HepG2 (cell line): ENCODE measurements around the gene TTC4. TPM values are rescaled to one million over a fixed set of nuclear protein-coding genes. Genes with fewer than 3 reads are reported as not detected.
A peak's percentile ranks its signal among the peaks of the same experiment; 100 is the strongest.

Experiments used
- CEBPB ChIP-seq: IDR thresholded peaks from 2 replicates; pipeline ENCODE4 v1.6.1; 2011; ENCODE audit warnings: low read depth, low read length, improper control_type of control experiment, borderline replicate concordance
- DMAP1 ChIP-seq: IDR thresholded peaks from 2 replicates; pipeline ENCODE4 v1.6.1; 2016
- FLYWCH1 ChIP-seq: sonication (generic); formaldehyde crosslinking; IDR thresholded peaks from 2 replicates; pipeline ENCODE4 v1.8.1; 2023; ENCODE audit warnings: mild to moderate bottlenecking, missing genetic modification reagents
- HNRNPLL ChIP-seq: fragments of 200-400 bp; formaldehyde crosslinking; IDR thresholded peaks from 2 replicates; pipeline ENCODE4 v1.6.1; 2017; ENCODE audit warnings: mild to moderate bottlenecking, low read depth, low read length; ENCODE audit not compliant: poor library complexity, severe bottlenecking
- KDM3A ChIP-seq: IDR thresholded peaks from 2 replicates; pipeline ENCODE4 v1.6.1; 2018; ENCODE audit warnings: low read depth, missing compliant biosample characterization
- KLF12 ChIP-seq: sonication (generic); formaldehyde crosslinking; IDR thresholded peaks from 2 replicates; pipeline ENCODE4 v1.4.0; 2020; ENCODE audit warnings: missing genetic modification reagents, borderline replicate concordance
- KLF9 ChIP-seq: IDR thresholded peaks from 2 replicates; pipeline ENCODE4 v1.6.1; 2016; ENCODE audit warnings: low read depth
- MYC ChIP-seq: sonication (generic); formaldehyde crosslinking; IDR thresholded peaks from 2 replicates; pipeline ENCODE4 v1.9.0; 2021; ENCODE audit warnings: missing genetic modification reagents, borderline replicate concordance
- RBM22 ChIP-seq: fragments of 200-400 bp; formaldehyde crosslinking; optimal IDR thresholded peaks from 2 replicates; pipeline ENCODE3; 2017; ENCODE audit warnings: mild to moderate bottlenecking, low read length, moderate library complexity
- RFX5 ChIP-seq: IDR thresholded peaks from 2 replicates; pipeline ENCODE4 v1.6.1; 2011; ENCODE audit warnings: low read depth, low read length, improper control_type of control experiment
- RNF2 ChIP-seq: fragments of 450-650 bp; conservative IDR thresholded peaks from 2 replicates; pipeline ENCODE4 v1.6.1; 2016; ENCODE audit warnings: low read depth
- SP1 ChIP-seq, 2 experiments: fragments of 450-650 bp in 1 of 2; sonication (generic) in 1 of 2; formaldehyde crosslinking in 1 of 2; IDR thresholded peaks; 2 replicates each; pipeline versions ENCODE4 v1.4.0 to v1.6.1; 2016 to 2020; ENCODE audit warnings: missing genetic modification reagents in 1 of 2
- TBX2 ChIP-seq: sonication (generic); formaldehyde crosslinking; IDR thresholded peaks from 2 replicates; pipeline ENCODE4 v1.5.0; 2020; ENCODE audit warnings: missing genetic modification reagents, mild to moderate bottlenecking, borderline replicate concordance
- WIZ ChIP-seq: sonication (generic); formaldehyde crosslinking; IDR thresholded peaks from 2 replicates; pipeline ENCODE4 v1.5.1; 2020; ENCODE audit warnings: mild to moderate bottlenecking, missing genetic modification reagents
- YY1 ChIP-seq: IDR thresholded peaks from 2 replicates; pipeline ENCODE4 v1.6.1; 2011; ENCODE audit warnings: low read length, low read depth, moderate library complexity, mild to moderate bottlenecking; ENCODE audit not compliant: insufficient read depth, insufficient replicate concordance
- ZNF232 ChIP-seq: sonication (generic); formaldehyde crosslinking; IDR thresholded peaks from 2 replicates; pipeline ENCODE4 v1.4.0; 2020; ENCODE audit warnings: missing genetic modification reagents, borderline replicate concordance
- ZNF788 ChIP-seq: sonication (generic); formaldehyde crosslinking; IDR thresholded peaks from 2 replicates; pipeline ENCODE4 v1.5.0; 2020; ENCODE audit warnings: mild to moderate bottlenecking, missing genetic modification reagents, borderline replicate concordance
- ZNF883 ChIP-seq: sonication (generic); formaldehyde crosslinking; IDR thresholded peaks from 2 replicates; pipeline ENCODE4 v1.5.1; 2020; ENCODE audit warnings: mild to moderate bottlenecking, missing genetic modification reagents; ENCODE audit errors: not compliant biosample characterization
- polyA plus RNA-seq, 8 experiments: library from polyadenylated mRNA; depleted of rRNA in 3 of 8; stranded (reverse) in 7 of 8; unstranded in 1 of 8; fragments of >200 nt; fragmentation: Illumina TruSeq in 4 of 8; extraction: Trizol in 4 of 8; gene quantifications; 2 replicates each; pipeline versions ENCODE4 v1.2.1 to v1.2.3, GENCODE V29; 2011 to 2016; ENCODE audit warnings: low read depth in 4 of 8, missing spikeins in 1 of 8, mixed read lengths in 1 of 8; ENCODE audit not compliant: insufficient read depth in 1 of 8
- total RNA-seq, 5 experiments: library from RNA; depleted of rRNA; stranded (reverse); fragments of >200 nt; fragmentation: Illumina TruSeq; extraction: Trizol; gene quantifications; 2 replicates each; pipeline ENCODE4 v1.2.3, GENCODE V29; 2016; ENCODE audit warnings: low read depth in 1 of 5
- TF ChIP-seq, protein P1 (sequence below): sonication (generic); formaldehyde crosslinking; IDR thresholded peaks from 2 replicates; pipeline ENCODE4 v1.4.0; 2020; ENCODE audit warnings: mild to moderate bottlenecking, missing genetic modification reagents
- TF ChIP-seq, protein P2 (sequence below): sonication (generic); formaldehyde crosslinking; IDR thresholded peaks from 2 replicates; pipeline ENCODE4 v1.4.0; 2020; ENCODE audit warnings: missing genetic modification reagents, borderline replicate concordance
- TF ChIP-seq, protein P3 (sequence below): sonication (generic); formaldehyde crosslinking; IDR thresholded peaks from 2 replicates; pipeline ENCODE4 v1.5.1; 2020; ENCODE audit warnings: missing genetic modification reagents, mild to moderate bottlenecking, borderline replicate concordance
- TF ChIP-seq, protein P4 (sequence below): sonication (generic); formaldehyde crosslinking; IDR thresholded peaks from 2 replicates; pipeline ENCODE4 v1.5.0; 2020; ENCODE audit warnings: missing genetic modification reagents

Gene TTC4
- total and polyA plus RNA-seq, 2 of the 13 experiments (the other 11 are each of a cell fraction or from before 2014, with no cell fraction given), result 13.1 to 24.7 TPM

DNA sequence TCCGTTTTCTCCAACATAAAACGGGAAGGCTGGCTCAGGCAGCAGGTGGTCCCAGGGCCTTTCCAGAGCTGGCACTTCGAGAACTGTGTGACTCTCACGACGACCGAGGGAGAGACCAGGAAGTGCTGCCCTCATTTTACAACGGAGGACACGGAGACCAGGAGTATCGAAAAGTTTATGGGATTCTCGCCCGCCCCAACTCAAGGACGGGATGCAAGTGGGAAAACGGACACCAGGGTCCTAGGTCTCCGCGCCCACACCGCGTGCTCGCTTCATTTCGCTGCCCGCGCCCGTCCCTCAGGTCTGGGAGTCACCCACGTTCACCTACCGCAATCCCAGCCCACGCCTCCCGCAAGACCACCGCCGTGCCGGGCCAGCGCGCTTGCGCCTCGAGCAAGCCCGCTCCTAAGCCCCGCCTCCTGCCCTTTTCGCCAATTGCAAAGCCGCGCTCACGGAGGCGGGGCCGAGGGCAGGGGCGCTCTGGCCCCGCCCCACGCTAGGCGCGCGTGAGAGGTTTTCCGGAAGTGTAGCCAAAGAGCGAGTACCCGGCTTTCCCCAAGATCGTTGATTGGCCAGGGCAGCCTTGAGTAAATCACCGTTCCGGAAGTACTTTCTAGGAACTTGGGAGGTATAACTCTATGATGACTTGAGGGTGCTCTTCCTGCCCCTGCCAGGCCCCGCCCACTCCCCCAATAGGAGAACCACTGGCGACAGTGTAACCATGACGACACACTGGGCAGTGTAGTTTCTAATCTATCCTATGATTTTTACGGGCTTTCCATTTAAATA is 48.7 kb downstream of the TTC4 start, which contains the start of gene PARS2 (continued):
- TF ChIP-seq, protein P1, sequence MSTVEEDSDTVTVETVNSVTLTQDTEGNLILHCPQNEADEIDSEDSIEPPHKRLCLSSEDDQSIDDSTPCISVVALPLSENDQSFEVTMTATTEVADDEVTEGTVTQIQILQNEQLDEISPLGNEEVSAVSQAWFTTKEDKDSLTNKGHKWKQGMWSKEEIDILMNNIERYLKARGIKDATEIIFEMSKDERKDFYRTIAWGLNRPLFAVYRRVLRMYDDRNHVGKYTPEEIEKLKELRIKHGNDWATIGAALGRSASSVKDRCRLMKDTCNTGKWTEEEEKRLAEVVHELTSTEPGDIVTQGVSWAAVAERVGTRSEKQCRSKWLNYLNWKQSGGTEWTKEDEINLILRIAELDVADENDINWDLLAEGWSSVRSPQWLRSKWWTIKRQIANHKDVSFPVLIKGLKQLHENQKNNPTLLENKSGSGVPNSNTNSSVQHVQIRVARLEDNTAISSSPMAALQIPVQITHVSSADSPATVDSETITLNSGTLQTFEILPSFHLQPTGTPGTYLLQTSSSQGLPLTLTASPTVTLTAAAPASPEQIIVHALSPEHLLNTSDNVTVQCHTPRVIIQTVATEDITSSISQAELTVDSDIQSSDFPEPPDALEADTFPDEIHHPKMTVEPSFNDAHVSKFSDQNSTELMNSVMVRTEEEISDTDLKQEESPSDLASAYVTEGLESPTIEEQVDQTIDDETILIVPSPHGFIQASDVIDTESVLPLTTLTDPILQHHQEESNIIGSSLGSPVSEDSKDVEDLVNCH (CRISPR knock-in tag), result peak; percentile 99; the same call in 1 of the 2 replicates
- TF ChIP-seq DMAP1 (CRISPR knock-in tag), result peak; percentile 60; the same call in 1 of the 2 replicates
- peak; percentile 51; the same call in 1 of the 2 replicates for TF ChIP-seq RFX5
- TF ChIP-seq ZNF788 (CRISPR knock-in tag), result peak; percentile 88; the same call in 1 of the 2 replicates
- TF ChIP-seq SP1 (IDR thresholded peaks at IDR 0.05), result no peak
- TF ChIP-seq SP1 (CRISPR knock-in tag; IDR thresholded peaks at IDR 0.05), result peak; percentile 61; the same call in 1 of the 2 replicates
- peak; percentile 15 for TF ChIP-seq YY1
- peak; percentile 65; the same call in 1 of the 2 replicates for TF ChIP-seq RNF2
- TF ChIP-seq MYC (CRISPR knock-in tag), result peak; percentile 76; the same call in 1 of the 2 replicates
- TF ChIP-seq KLF9 (CRISPR knock-in tag), result no peak
- TF ChIP-seq WIZ (CRISPR knock-in tag), result 0 out of 2 replicates have a peak, but pooled peaks have one; percentile 32
- no peak for TF ChIP-seq FLYWCH1 (CRISPR knock-in tag)
- no peak for TF ChIP-seq CEBPB
- TF ChIP-seq, protein P2, sequence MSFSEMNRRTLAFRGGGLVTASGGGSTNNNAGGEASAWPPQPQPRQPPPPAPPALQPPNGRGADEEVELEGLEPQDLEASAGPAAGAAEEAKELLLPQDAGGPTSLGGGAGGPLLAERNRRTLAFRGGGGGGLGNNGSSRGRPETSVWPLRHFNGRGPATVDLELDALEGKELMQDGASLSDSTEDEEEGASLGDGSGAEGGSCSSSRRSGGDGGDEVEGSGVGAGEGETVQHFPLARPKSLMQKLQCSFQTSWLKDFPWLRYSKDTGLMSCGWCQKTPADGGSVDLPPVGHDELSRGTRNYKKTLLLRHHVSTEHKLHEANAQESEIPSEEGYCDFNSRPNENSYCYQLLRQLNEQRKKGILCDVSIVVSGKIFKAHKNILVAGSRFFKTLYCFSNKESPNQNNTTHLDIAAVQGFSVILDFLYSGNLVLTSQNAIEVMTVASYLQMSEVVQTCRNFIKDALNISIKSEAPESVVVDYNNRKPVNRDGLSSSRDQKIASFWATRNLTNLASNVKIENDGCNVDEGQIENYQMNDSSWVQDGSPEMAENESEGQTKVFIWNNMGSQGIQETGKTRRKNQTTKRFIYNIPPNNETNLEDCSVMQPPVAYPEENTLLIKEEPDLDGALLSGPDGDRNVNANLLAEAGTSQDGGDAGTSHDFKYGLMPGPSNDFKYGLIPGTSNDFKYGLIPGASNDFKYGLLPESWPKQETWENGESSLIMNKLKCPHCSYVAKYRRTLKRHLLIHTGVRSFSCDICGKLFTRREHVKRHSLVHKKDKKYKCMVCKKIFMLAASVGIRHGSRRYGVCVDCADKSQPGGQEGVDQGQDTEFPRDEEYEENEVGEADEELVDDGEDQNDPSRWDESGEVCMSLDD, result peak; percentile 51; the same call in 1 of the 2 replicates
- TF ChIP-seq HNRNPLL, result peak; percentile 79
- peak; percentile 65 for TF ChIP-seq ZNF883 (CRISPR knock-in tag)
- peak; percentile 20; the same call in 1 of the 2 replicates for TF ChIP-seq KLF12 (CRISPR knock-in tag)
- TF ChIP-seq ZNF232 (CRISPR knock-in tag), result peak; percentile 28; the same call in 1 of the 2 replicates
- TF ChIP-seq TBX2 (CRISPR knock-in tag), result peak; percentile 80
- no peak for TF ChIP-seq KDM3A (CRISPR knock-in tag)
- TF ChIP-seq, protein P3, sequence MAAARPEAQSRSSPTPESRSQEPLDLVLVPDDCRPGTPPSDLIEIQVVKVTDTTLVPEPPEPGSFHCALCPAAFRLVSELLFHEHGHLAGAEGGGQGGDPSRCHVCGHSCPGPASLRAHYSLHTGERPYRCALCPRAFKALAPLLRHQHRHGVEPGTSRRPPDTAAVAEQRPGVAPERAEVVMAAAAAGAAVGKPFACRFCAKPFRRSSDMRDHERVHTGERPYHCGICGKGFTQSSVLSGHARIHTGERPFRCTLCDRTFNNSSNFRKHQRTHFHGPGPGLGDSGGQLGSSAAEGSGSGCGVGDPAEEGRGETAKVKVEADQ (CRISPR knock-in tag), result peak; percentile 64; the same call in 1 of the 2 replicates
- TF ChIP-seq, protein P4, sequence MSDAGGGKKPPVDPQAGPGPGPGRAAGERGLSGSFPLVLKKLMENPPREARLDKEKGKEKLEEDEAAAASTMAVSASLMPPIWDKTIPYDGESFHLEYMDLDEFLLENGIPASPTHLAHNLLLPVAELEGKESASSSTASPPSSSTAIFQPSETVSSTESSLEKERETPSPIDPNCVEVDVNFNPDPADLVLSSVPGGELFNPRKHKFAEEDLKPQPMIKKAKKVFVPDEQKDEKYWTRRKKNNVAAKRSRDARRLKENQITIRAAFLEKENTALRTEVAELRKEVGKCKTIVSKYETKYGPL (CRISPR knock-in tag), result no peak
- TF ChIP-seq RBM22, result no peak
